Sigmoid colon (tissue), 7 donors: ENCODE measurements around the gene ASPHD2. TPM values are rescaled to one million over a fixed set of nuclear protein-coding genes. Genes with fewer than 3 reads are reported as not detected.

Experiments
- DNase-seq: peaks from one replicate; pipeline ENCODE4 v3.0.0-alpha.2; 2019
- H3K27ac ChIP-seq, 4 donors: fragments of 200-600 bp; sonication (generic); one replicate each; pipeline ENCODE4 v1.5.1; 2016 to 2019; ENCODE audit warnings: mild to moderate bottlenecking in 1 of 4
- H3K27me3 ChIP-seq, 3 donors: fragments of 200-600 bp; sonication (generic); one replicate each; pipeline ENCODE4 v1.5.1; 2019; ENCODE audit warnings: mild to moderate bottlenecking in 1 of 3
- H3K36me3 ChIP-seq, 4 donors: fragments of 200-600 bp; sonication (generic); one replicate each; pipeline ENCODE4 v1.5.1; 2016 to 2019
- H3K4me1 ChIP-seq, 4 donors: fragments of 200-600 bp; sonication (generic); one replicate each; pipeline ENCODE4 v1.5.1; 2017 to 2019
- H3K4me3 ChIP-seq, 4 donors: fragments of 200-600 bp; sonication (generic); one replicate each; pipeline ENCODE4 v1.5.1; 2017 to 2019; ENCODE audit warnings: mild to moderate bottlenecking in 2 of 4, moderate library complexity in 1 of 4
- H3K9me3 ChIP-seq, 4 donors: fragments of 200-600 bp in 3 of 4; sonication (generic) in 3 of 4; one replicate each; pipeline versions ENCODE4 v1.5.1 to v1.6.1; 2013 to 2019
- CTCF ChIP-seq, 4 experiments: fragments of 450-650 bp in 3 of 4; fragments of 200-600 bp in 1 of 4; IDR thresholded peaks; one replicate each; pipeline ENCODE4 v1.5.1; 2016 to 2019; ENCODE audit warnings: antibody characterized with exemption in 4 of 4, mild to moderate bottlenecking in 3 of 4, moderate library complexity in 2 of 4
- EP300 ChIP-seq, 4 donors: sonication (generic); formaldehyde crosslinking; IDR thresholded peaks; one replicate each; pipeline ENCODE4 v1.6.1; 2017; ENCODE audit warnings: antibody characterized with exemption in 4 of 4
- POLR2A ChIP-seq, 2 donors: fragments of 450-650 bp; IDR thresholded peaks; one replicate each; pipeline ENCODE4 v1.6.1; 2016; ENCODE audit warnings: antibody characterized with exemption in 2 of 2, mild to moderate bottlenecking in 2 of 2, moderate library complexity in 2 of 2
- POLR2AphosphoS5 ChIP-seq, 4 donors: sonication (generic); formaldehyde crosslinking; IDR thresholded peaks; one replicate each; pipeline ENCODE4 v1.6.1; 2017; ENCODE audit warnings: antibody characterized with exemption in 4 of 4
- WGBS, 2 donors: extraction: QIAGEN DNeasy Blood & Tissue Kit; methylation state at CpG; one replicate each; pipeline ENCODE4 v1.1.7; 2013; 5-methylcytosine and 5-hydroxymethylcytosine counted together
- intact Hi-C: fragments of 100-400 bp; cut with DNase I; formaldehyde crosslinking; loops from one replicate; pipeline ENCODE4 v1.15.1; 2023
- polyA plus RNA-seq, 3 donors: library from polyadenylated mRNA; stranded (reverse); fragments of 200-250 nt; gene quantifications; one replicate each; pipeline ENCODE4 v1.2.3, GENCODE V29; 2013
- total RNA-seq, 4 donors: library from RNA; depleted of rRNA; stranded (reverse); fragments of >200 nt; gene quantifications; one replicate each; pipeline ENCODE4 v1.1.0, GENCODE V29; 2016
- donor health status: healthy with polysubstance abuse.
- donor health status: Bipolar disorder and iron deficiency.
- donor health status: healthy.

The ASPHD2 gene
- total and polyA plus RNA-seq, 7 donors, result 0.83 to 3.4 (median 1.4) TPM

DNA sequence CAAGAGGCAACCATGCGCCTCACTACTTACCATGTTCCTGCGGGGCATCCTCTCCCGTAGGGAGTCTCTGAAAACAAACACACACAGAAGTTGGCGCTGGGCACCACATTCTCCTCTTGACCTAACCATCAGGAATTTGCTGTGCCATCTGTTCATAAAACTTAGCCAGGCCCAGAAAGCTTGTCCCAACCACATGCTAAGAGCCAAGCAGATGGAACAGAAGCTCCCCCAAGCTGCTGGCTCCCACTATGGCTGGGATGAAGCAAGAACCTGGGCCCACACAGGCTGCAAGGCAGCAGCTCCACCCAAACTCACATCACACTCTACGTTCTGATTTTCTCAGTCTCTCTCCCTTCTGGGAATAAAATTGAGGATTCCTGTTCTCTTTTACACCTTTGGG lies 37.1 kb downstream of the ASPHD2 start:
- DNase-seq, result no peak
- Histone ChIP-seq H3K27ac (no peak overlapping the region), H3K4me1 (peaks cover 0 to 27% (median 15%) of the 10 kb centered on the region in 4 donors), H3K9me3 (no peaks in the 10 kb centered on the region), H3K4me3 (no peak overlapping the region), H3K27me3 (no peaks in the 10 kb centered on the region), H3K36me3 (peaks cover 34 to 95% (median 58%) of the 10 kb centered on the region in 4 donors)
- WGBS, 2 donors, result 91 to 95% methylated on average over 5 of the region's 5 CpGs
- intact Hi-C loops, result no loop called here
- TF ChIP-seq POLR2A (IDR thresholded peaks at IDR 0.05) (no peak), EP300 (IDR thresholded peaks at IDR 0.05) (no peak), POLR2AphosphoS5 (IDR thresholded peaks at IDR 0.05) (no peak), CTCF (IDR thresholded peaks at IDR 0.05) (no peak)

DNA sequence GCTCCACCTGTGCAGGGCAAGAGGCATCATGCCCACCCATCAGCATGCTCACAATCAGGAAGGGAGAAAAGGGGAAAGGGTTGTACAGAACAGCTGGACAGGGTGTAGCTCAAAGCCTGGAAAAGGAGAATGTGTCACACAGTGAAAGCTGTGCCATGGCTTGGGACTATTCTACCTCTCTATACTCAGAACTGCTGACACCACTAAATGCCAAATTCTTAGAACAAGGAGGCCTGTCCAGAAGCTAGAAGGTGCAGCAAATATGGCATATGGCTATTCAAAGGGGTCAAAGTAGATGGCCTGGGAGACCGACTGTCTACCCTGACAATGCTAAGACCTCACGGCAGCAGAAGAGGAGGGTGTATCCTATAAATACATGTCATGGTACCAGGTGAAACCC lies 41.7 kb downstream of the ASPHD2 start:
- no peaks in the 10 kb centered on the region for H3K27me3 ChIP-seq
- no peaks in the 10 kb centered on the region for H3K9me3 ChIP-seq
- intact Hi-C loops, result no loop called here
- no peaks in the 10 kb centered on the region for H3K4me1 ChIP-seq
- peaks cover 32 to 98% (median 65%) of the 10 kb centered on the region in 4 donors for H3K36me3 ChIP-seq
- DNase-seq, result no peak
- TF ChIP-seq POLR2A (IDR thresholded peaks at IDR 0.05), result no peak
- no peak for TF ChIP-seq POLR2AphosphoS5 (IDR thresholded peaks at IDR 0.05)
- TF ChIP-seq CTCF (IDR thresholded peaks at IDR 0.05), result no peak
- no peak for TF ChIP-seq EP300 (IDR thresholded peaks at IDR 0.05)
- WGBS, 2 donors, result 95 to 96% methylated on average over 2 of the region's 2 CpGs
- no peak overlapping the region for H3K27ac ChIP-seq
- H3K4me3 ChIP-seq, result no peak overlapping the region

- no peaks in the 10 kb centered on the region for H3K4me1 ChIP-seq
- no peak overlapping the region for H3K27ac ChIP-seq
- intact Hi-C loops, result no loop called here
- peaks cover 27 to 98% (median 62%) of the 10 kb centered on the region in 4 donors for H3K36me3 ChIP-seq
- no peaks in the 10 kb centered on the region for H3K9me3 ChIP-seq
- H3K4me3 ChIP-seq, result no peak overlapping the region
- TF ChIP-seq POLR2AphosphoS5 (IDR thresholded peaks at IDR 0.05) (no peak), EP300 (IDR thresholded peaks at IDR 0.05) (no peak), POLR2A (IDR thresholded peaks at IDR 0.05) (no peak), CTCF (IDR thresholded peaks at IDR 0.05) (no peak)
- no peak for DNase-seq
- H3K27me3 ChIP-seq, result no peaks in the 10 kb centered on the region
- WGBS, 2 donors, result 86 to 88% methylated on average over 5 of the region's 5 CpGs
These were observed 42.5 kb downstream of the ASPHD2 start for GRCh38 chr22:26471522-26471921.

GRCh38 chr22:26474682-26475081 lies 45.6 kb downstream of the ASPHD2 start:
- Histone ChIP-seq H3K27ac (no peak overlapping the region), H3K4me1 (peaks cover 0 to 11% (median 9%) of the 10 kb centered on the region in 4 donors), H3K4me3 (no peak overlapping the region), H3K9me3 (no peaks in the 10 kb centered on the region), H3K27me3 (no peaks in the 10 kb centered on the region), H3K36me3 (peaks cover 23 to 84% (median 50%) of the 10 kb centered on the region in 4 donors)
- TF ChIP-seq POLR2A (IDR thresholded peaks at IDR 0.05) (no peak), CTCF (IDR thresholded peaks at IDR 0.05) (no peak), EP300 (IDR thresholded peaks at IDR 0.05) (no peak), POLR2AphosphoS5 (IDR thresholded peaks at IDR 0.05) (no peak)
- intact Hi-C loops, result no loop called here
- no peak for DNase-seq

GRCh38 chr22:26476705-26477340 lies 47.8 kb downstream of the ASPHD2 start:
- WGBS, 2 donors, result 85 to 95% methylated on average over 4 of the region's 4 CpGs
- H3K4me3 ChIP-seq, result no peak overlapping the region
- H3K4me1 ChIP-seq, result peaks cover 0 to 32% (median 29%) of the 10 kb centered on the region in 4 donors
- H3K27me3 ChIP-seq, result no peaks in the 10 kb centered on the region
- no peak for DNase-seq
- intact Hi-C loops, result no loop called here
- H3K27ac ChIP-seq, result no peak overlapping the region
- TF ChIP-seq CTCF (IDR thresholded peaks at IDR 0.05) (no peak), POLR2A (IDR thresholded peaks at IDR 0.05) (no peak), EP300 (IDR thresholded peaks at IDR 0.05) (no peak), POLR2AphosphoS5 (IDR thresholded peaks at IDR 0.05) (no peak)
- peaks cover 3 to 70% (median 29%) of the 10 kb centered on the region in 4 donors for H3K36me3 ChIP-seq
- no peaks in the 10 kb centered on the region for H3K9me3 ChIP-seq
